T-cell (primary cell): Measurements from ENCODE around the gene SMTNL1. TPM values are rescaled to one million over a fixed set of nuclear protein-coding genes. Genes with fewer than 3 reads are reported as not detected.

ENCODE experiments used
- ATAC-seq, 4 experiments: fragments of 200-7000 bp in 3 of 4; fragments of 150-1000 bp in 1 of 4; cut with Tn5 transposase; replicated peaks in 1 of 4; 1 replicate in 3 of 4; 2 replicates in 1 of 4; pipeline ENCODE4 v1.10.0; 2021; ENCODE audit warnings: moderate library complexity in 3 of 4, mild to moderate bottlenecking in 2 of 4, moderate number of reproducible peaks in 1 of 4
- CTCF ChIA-PET, 2 donors: fragments of 300-600 bp; sonication (Branson Sonifier 250); formaldehyde crosslinking; loops; one replicate each; lab custom pipeline; 2022; ENCODE audit warnings: antibody characterized with exemption in 2 of 2; lab: Charles Lee
- POLR2A ChIA-PET, 2 donors: fragments of 300-600 bp; sonication (Branson Sonifier 250); formaldehyde crosslinking; loops; one replicate each; lab custom pipeline; 2022; ENCODE audit warnings: antibody characterized with exemption in 2 of 2; lab: Charles Lee
- DNase-seq, 35 experiments: peaks; one replicate each; pipeline versions ENCODE4 v3.0.0 to v3.0.0-alpha.2; 2013 to 2023
- H3K27ac ChIP-seq: one replicate; pipeline ENCODE4 v1.5.1; 2013; ENCODE audit warnings: low read length
- H3K27me3 ChIP-seq, 2 experiments: replicated peaks in 1 of 2; 1 replicate in 1 of 2; 2 replicates in 1 of 2; pipeline versions ENCODE4 v1.6.1 to v1.7.0; 2013; ENCODE audit warnings: low read length in 1 of 2, mixed read lengths in 1 of 2; ENCODE audit not compliant: control insufficient read depth in 2 of 2, insufficient read depth in 2 of 2; ENCODE audit errors: extremely low read depth in 1 of 2
- H3K36me3 ChIP-seq, 2 donors: 1 replicate in 1 of 2; 2 replicates in 1 of 2; pipeline versions ENCODE4 v1.6.1 to v1.7.0; 2013; ENCODE audit warnings: low read length in 1 of 2; ENCODE audit not compliant: control insufficient read depth in 2 of 2, insufficient read depth in 1 of 2; ENCODE audit errors: extremely low read depth in 1 of 2
- H3K4me1 ChIP-seq, 2 experiments: 1 replicate in 1 of 2; 2 replicates in 1 of 2; pipeline versions ENCODE4 v1.6.1 to v1.7.0; 2013; ENCODE audit warnings: low read length in 2 of 2, mixed read lengths in 1 of 2; ENCODE audit not compliant: insufficient read depth in 2 of 2, control insufficient read depth in 1 of 2; ENCODE audit errors: extremely low read depth in 1 of 2
- H3K4me3 ChIP-seq, 2 donors: 1 replicate in 1 of 2; 2 replicates in 1 of 2; pipeline versions ENCODE4 v1.5.1 to v1.7.0; 2013; ENCODE audit warnings: mild to moderate bottlenecking in 2 of 2, low read length in 1 of 2, moderate library complexity in 1 of 2; ENCODE audit not compliant: control insufficient read depth in 1 of 2; ENCODE audit errors: extremely low read depth in 1 of 2
- H3K9me3 ChIP-seq: 2 replicates; pipeline ENCODE4 v1.7.0; 2013
- H3K27ac Mint-ChIP-seq, 2 donors: one replicate each; pipeline ENCODE4 v1.8.0; 2020 to 2021; ENCODE audit warnings: mild to moderate bottlenecking in 2 of 2, mixed read lengths in 2 of 2
- H3K27me3 Mint-ChIP-seq, 2 donors: one replicate each; pipeline ENCODE4 v1.8.0; 2021 to 2022; ENCODE audit warnings: mixed read lengths in 2 of 2
- H3K36me3 Mint-ChIP-seq: one replicate; pipeline ENCODE4 v1.8.0; 2021; ENCODE audit warnings: mixed read lengths
- H3K4me1 Mint-ChIP-seq, 3 donors: one replicate each; pipeline ENCODE4 v1.8.0; 2020 to 2022; ENCODE audit warnings: mixed read lengths in 3 of 3, mild to moderate bottlenecking in 1 of 3
- H3K4me3 Mint-ChIP-seq, 3 donors: one replicate each; pipeline ENCODE4 v1.8.0; 2020 to 2022; ENCODE audit warnings: mild to moderate bottlenecking in 3 of 3, mixed read lengths in 3 of 3, moderate library complexity in 3 of 3
- H3K9me3 Mint-ChIP-seq, 3 donors: one replicate each; pipeline ENCODE4 v1.8.0; 2020 to 2022; ENCODE audit warnings: mixed read lengths in 3 of 3
- whole genome bisulfite sequencing: methylation state at CpG from one replicate; pipeline ENCODE4 v1.1.5; 2013; ENCODE audit warnings: missing lambda C conversion rate; ENCODE audit not compliant: insufficient coverage; 5-methylcytosine and 5-hydroxymethylcytosine counted together
- total RNA-seq, 35 experiments: library from RNA in 6 of 35; stranded (reverse) in 6 of 35; fragments of 120-200 nt in 1 of 35; gene quantifications; one replicate each; pipeline versions ENCODE4 v1.2.1 to v1.2.4 and lab custom pipeline; 2013 to 2026

SMTNL1 gene
- total RNA-seq, 5 donors from 2014 or later (not counting 1 experiment from before 2014, with no cell fraction given), result not detected

GRCh38 chr11:57566005-57566904, 28.9 kb downstream of the SMTNL1 start:
- POLR2A ChIA-PET, result no interaction called here

GRCh38 chr11:57566905-57567514, 29.6 kb downstream of the SMTNL1 start:
- peak overlapping the region; percentile 94 to 100 (median 98) for H3K4me3 Mint-ChIP-seq

More at GRCh38 chr11:57566005-57566904, 28.9 kb downstream of the SMTNL1 start:
- peak overlapping the region; percentile 67 to 100 for H3K4me3 ChIP-seq
- peaks cover 0 to 9% of the 10 kb centered on the region in 2 donors for H3K36me3 ChIP-seq
- Mint-ChIP-seq H3K4me1 (peaks cover 54 to 69% (median 61%) of the 10 kb centered on the region in 3 donors), H3K4me3 (peak overlapping the region; percentile 94 to 100 (median 98)), H3K36me3 (peaks cover 12% of the 10 kb centered on the region), H3K27me3 (no peaks in the 10 kb centered on the region), H3K27ac (peak overlapping the region; percentile 96 to 98), H3K9me3 (no peaks in the 10 kb centered on the region)
- H3K27me3 ChIP-seq, result no peaks in the 10 kb centered on the region
- CTCF ChIA-PET, result interaction anchor here (0.5 to 4.4 kb wide), 11 partner anchors 19 to 1010 kb away, joined by 3 to 51 read pairs (median 5); no protein-coding TSS in a partner anchor
- no peaks in the 10 kb centered on the region for H3K9me3 ChIP-seq
- DNase-seq (peak in 4 of 35 experiments; percentile 11 to 69 (median 27)), ATAC-seq (peak in 3 of 4 experiments; percentile 24 to 38 (median 33))
- H3K27ac ChIP-seq, result peak overlapping the region; percentile 93
- no CpG with 5 or more reads among the region's 4 CpGs for WGBS
- H3K4me1 ChIP-seq, result peaks cover 13 to 53% of the 10 kb centered on the region in 2 experiments

DNA sequence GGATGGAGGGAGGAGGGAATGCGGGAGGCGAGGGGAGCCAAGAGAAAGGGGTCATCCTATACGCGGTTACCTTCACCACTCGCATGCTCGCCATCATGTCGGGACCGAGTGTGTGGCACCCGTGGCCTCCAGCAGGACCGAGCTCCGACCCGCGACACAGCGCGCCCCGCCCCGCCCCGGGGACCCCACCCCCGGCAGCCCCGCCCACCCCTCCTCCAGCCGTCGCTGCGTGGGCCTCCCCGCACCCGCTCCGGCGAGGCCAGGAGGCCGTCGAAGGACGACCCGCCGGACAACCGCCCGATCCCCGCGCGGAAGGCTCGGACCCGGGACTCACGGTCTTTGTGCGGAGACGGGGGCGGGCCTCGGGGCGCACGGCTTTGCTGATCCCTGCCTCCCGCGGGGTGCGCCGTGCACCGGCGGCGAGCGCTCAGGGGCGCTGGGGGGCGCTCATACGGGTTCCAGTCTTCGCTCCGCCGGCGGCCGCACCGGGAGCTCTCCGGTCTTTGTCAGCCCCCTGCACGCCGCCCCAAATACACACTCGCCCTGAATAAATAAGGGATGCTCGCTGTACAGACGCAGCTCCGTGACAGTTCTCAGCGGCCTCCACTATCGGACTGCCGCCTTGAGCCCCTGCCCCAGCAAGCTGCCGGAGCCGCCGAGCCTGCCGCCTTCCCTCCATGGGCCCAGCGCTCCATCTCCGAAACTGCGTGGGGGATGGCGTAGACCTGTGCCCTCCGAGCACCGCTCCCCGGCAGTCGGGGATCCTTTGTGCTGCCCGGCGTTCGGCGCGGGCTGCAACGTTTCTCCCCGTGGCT, 30.3 kb downstream of the SMTNL1 start, which contains the start of gene UBE2L6:
TSS of gene UBE2L6 (minus strand) at position 158 of the 815 bp plus-strand sequence. CDS start at position 97, 61 bp downstream.
- no peaks in the 10 kb centered on the region for H3K9me3 Mint-ChIP-seq
- ChIA-PET POLR2A (interaction anchor here (0.6 to 1.0 kb wide), 4 partner anchors 70 to 143 kb away, joined by 3 to 7 read pairs (median 3); no protein-coding TSS in a partner anchor), CTCF (interaction anchor here (0.6 to 4.4 kb wide), 23 partner anchors 34 to 1008 kb away, joined by 3 to 51 read pairs (median 3); partner anchors contain the start of genes LPXN (in 1 of the 2), SSRP1 (in 1 of the 2) and TIMM10 (in 1 of the 2))
- H3K27ac Mint-ChIP-seq, result peak within 1 kb of the TSS; percentile 99
- Histone ChIP-seq H3K27ac (peak within 1 kb of the TSS; percentile 93), H3K4me3 (peak within 1 kb of the TSS; percentile 83 to 100), H3K27me3 (no peaks in the 10 kb centered on the region), H3K9me3 (no peaks in the 10 kb centered on the region), H3K36me3 (peaks cover 0 to 2% of the 10 kb centered on the region in 2 donors), H3K4me1 (peaks cover 13 to 43% of the 10 kb centered on the region in 2 experiments)
- WGBS, result under 1% methylated on average over 60 of the region's 92 CpGs
- DNase-seq (peak; percentile 36 to 91 (median 70)), ATAC-seq (peak; percentile 74 to 80 (median 79))
- H3K27me3 Mint-ChIP-seq, result no peaks in the 10 kb centered on the region
- H3K36me3 Mint-ChIP-seq, result peaks cover 9% of the 10 kb centered on the region
- H3K4me1 Mint-ChIP-seq, result peaks cover 47 to 65% (median 56%) of the 10 kb centered on the region in 3 donors
- peak within 1 kb of the TSS; percentile 94 to 100 (median 98) for H3K4me3 Mint-ChIP-seq

More at GRCh38 chr11:57566905-57567514, 29.6 kb downstream of the SMTNL1 start:
- Histone ChIP-seq H3K36me3 (peaks cover 0 to 7% of the 10 kb centered on the region in 2 donors), H3K4me1 (peaks cover 13 to 50% of the 10 kb centered on the region in 2 experiments), H3K9me3 (no peaks in the 10 kb centered on the region), H3K4me3 (peak overlapping the region; percentile 83 to 100), H3K27ac (peak overlapping the region; percentile 93), H3K27me3 (no peaks in the 10 kb centered on the region)
- Mint-ChIP-seq H3K4me1 (peaks cover 52 to 69% (median 61%) of the 10 kb centered on the region in 3 donors), H3K9me3 (no peaks in the 10 kb centered on the region), H3K27ac (peak overlapping the region; percentile 96 to 98), H3K27me3 (no peaks in the 10 kb centered on the region), H3K36me3 (peaks cover 11% of the 10 kb centered on the region)
- CTCF ChIA-PET, result interaction anchor here (0.7 to 4.4 kb wide), 15 partner anchors 33 to 1009 kb away, joined by 3 to 51 read pairs (median 3); partner anchors contain the start of genes LPXN (in 1 of the 2), SSRP1 (in 1 of the 2) and TIMM10 (in 1 of the 2)
- POLR2A ChIA-PET, result interaction anchor here (0.6 to 1.0 kb wide), 2 partner anchors 70 to 143 kb away, joined by 3 read pairs; no protein-coding TSS in a partner anchor
- peak; percentile 13 to 30 (median 23) for ATAC-seq
- 0% methylated on average over 1 of the region's 15 CpGs for WGBS
- DNase-seq, result peak in 19 of 35 experiments; percentile 4 to 68 (median 25)

DNA sequence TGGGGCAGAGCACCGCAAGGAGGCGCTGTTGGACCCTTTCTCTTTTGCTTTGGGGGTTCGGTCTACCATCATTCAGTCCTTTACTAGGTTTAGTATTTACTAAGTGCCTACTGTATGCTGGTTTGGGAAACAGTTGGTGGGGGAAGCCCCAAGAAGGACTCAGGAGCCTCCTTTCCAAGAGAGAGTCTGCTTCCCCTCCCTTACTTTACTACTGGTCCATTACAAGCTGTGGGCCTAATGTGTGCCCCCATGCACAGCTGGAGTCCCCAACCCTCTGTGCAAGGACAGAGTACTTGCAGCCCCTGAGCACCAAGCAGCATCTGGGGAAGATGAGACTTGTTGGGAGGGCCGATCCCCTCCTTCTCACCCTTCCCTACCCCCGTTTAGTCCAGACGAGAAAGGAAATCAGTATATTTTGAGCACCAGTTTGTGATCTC, 31.0 kb downstream of the SMTNL1 start:
- 75% methylated on average over 2 of the region's 6 CpGs for WGBS
- H3K4me3 Mint-ChIP-seq, result peak overlapping the region; percentile 94 to 100 (median 98)
- peaks cover 7% of the 10 kb centered on the region for H3K36me3 Mint-ChIP-seq
- peak overlapping the region; percentile 82 for H3K27ac ChIP-seq
- ChIA-PET CTCF (interaction anchor here (0.5 to 4.4 kb wide), 22 partner anchors 12 to 1511 kb away, joined by 3 to 51 read pairs (median 4); partner anchors contain the start of genes LPXN (in 1 of the 2), SSRP1 (in 1 of the 2) and TIMM10 (in 1 of the 2)), POLR2A (interaction anchor here in 1 of 2 donors (1.0 kb wide), 1 partner anchor 76 kb away, joined by 3 read pairs; no protein-coding TSS in a partner anchor)
- ATAC-seq, result peak; percentile 2 to 37 (median 6)
- no peaks in the 10 kb centered on the region for H3K27me3 Mint-ChIP-seq
- H3K4me1 Mint-ChIP-seq, result peaks cover 40 to 59% (median 51%) of the 10 kb centered on the region in 3 donors
- no peaks in the 10 kb centered on the region for H3K9me3 ChIP-seq
- H3K27ac Mint-ChIP-seq, result peak overlapping the region; percentile 99
- H3K27me3 ChIP-seq, result no peaks in the 10 kb centered on the region
- peak in 19 of 35 experiments; percentile 81 to 94 (median 88) for DNase-seq
- peaks cover 13 to 37% of the 10 kb centered on the region in 2 experiments for H3K4me1 ChIP-seq
- H3K4me3 ChIP-seq, result peak overlapping the region; percentile 83 to 100
- no peaks in the 10 kb centered on the region for H3K9me3 Mint-ChIP-seq
- H3K36me3 ChIP-seq, result no peaks in the 10 kb centered on the region

DNA sequence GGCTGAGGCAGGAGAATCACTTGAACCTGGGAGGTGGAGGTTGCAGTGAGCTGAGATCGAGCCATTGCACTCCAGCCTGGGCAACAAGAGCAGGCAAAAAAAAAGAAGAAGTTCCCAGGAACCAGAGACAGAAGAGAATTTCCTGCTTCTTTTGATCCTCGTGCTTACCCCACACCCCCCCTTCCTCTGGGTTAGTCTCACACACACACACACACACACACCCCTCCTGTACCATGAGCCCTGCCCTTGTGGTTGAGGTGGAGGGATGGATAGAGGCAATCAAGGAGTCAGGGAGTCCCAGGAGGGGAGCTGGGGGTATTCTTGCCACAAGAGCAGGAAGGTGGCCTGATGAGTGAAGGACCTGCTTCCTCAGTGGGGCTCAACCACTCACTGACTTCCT, 34.2 kb downstream of the SMTNL1 start:
- Histone ChIP-seq H3K9me3 (no peaks in the 10 kb centered on the region), H3K27me3 (peaks cover 0 to 4% of the 10 kb centered on the region in 2 experiments), H3K27ac (no peak overlapping the region), H3K36me3 (no peaks in the 10 kb centered on the region), H3K4me1 (peaks cover 5 to 15% of the 10 kb centered on the region in 2 experiments), H3K4me3 (no peak overlapping the region)
- Mint-ChIP-seq H3K27ac (no peak overlapping the region), H3K4me3 (no peak overlapping the region), H3K9me3 (no peaks in the 10 kb centered on the region), H3K36me3 (no peaks in the 10 kb centered on the region), H3K4me1 (peaks cover 15 to 27% (median 20%) of the 10 kb centered on the region in 3 donors), H3K27me3 (peaks cover 0 to 6% of the 10 kb centered on the region in 2 donors)
- ChIA-PET POLR2A (no interaction called here), CTCF (interaction anchor here (0.5 to 4.4 kb wide), 8 partner anchors 11 to 107 kb away, joined by 3 to 46 read pairs (median 4); no protein-coding TSS in a partner anchor)
- DNase-seq, result no peak
- ATAC-seq, result no peak
- no CpG with 5 or more reads among the region's 2 CpGs for WGBS
